Mesendoderm (in vitro differentiated cells): ENCODE measurements around the gene RPS6KC1.
A peak's percentile ranks its signal among the peaks of the same experiment; 100 is the strongest.
"Not testable (repeated sequence)": the region's sequence is repeated elsewhere in the genome, so short reads cannot be mapped to it uniquely, and the experiment has no call there.

Experiments
- DNase-seq: peaks from one replicate; pipeline ENCODE4 v3.0.0; 2013
- H2AK5ac ChIP-seq: 2 replicates; pipeline ENCODE4 v1.6.1; 2013; ENCODE audit warnings: low read length, inconsistent platforms
- H2BK120ac ChIP-seq: 2 replicates; pipeline ENCODE4 v1.6.1; 2013; ENCODE audit warnings: low read depth, mild to moderate bottlenecking, low read length, moderate library complexity, mixed read lengths
- H2BK15ac ChIP-seq: replicated peaks from 2 replicates; pipeline ENCODE4 v1.6.1; 2013; ENCODE audit warnings: low read depth, mild to moderate bottlenecking, moderate library complexity
- H2BK5ac ChIP-seq: 2 replicates; pipeline ENCODE4 v1.6.1; 2013; ENCODE audit warnings: low read length, inconsistent platforms
- H3K18ac ChIP-seq: 2 replicates; pipeline ENCODE4 v1.6.1; 2013; ENCODE audit warnings: mild to moderate bottlenecking, low read length, mixed read lengths
- H3K23ac ChIP-seq: one replicate; pipeline ENCODE4 v1.6.1; 2013; ENCODE audit warnings: low read length
- H3K27ac ChIP-seq: 2 replicates; pipeline ENCODE4 v1.5.1; 2013; ENCODE audit warnings: low read depth, mild to moderate bottlenecking, inconsistent platforms, low read length, moderate library complexity
- H3K27me3 ChIP-seq: 2 replicates; pipeline ENCODE4 v1.6.1; 2013; ENCODE audit warnings: low read length, control low read depth, mild to moderate bottlenecking, inconsistent platforms; ENCODE audit not compliant: insufficient read depth, poor library complexity
- H3K36me3 ChIP-seq: 2 replicates; pipeline ENCODE4 v1.6.1; 2013; ENCODE audit warnings: low read length, inconsistent platforms; ENCODE audit not compliant: control insufficient read depth, insufficient read depth
- H3K4ac ChIP-seq: one replicate; pipeline ENCODE4 v1.6.1; 2013; ENCODE audit warnings: low read depth, mild to moderate bottlenecking, low read length, moderate library complexity
- H3K4me1 ChIP-seq: 2 replicates; pipeline ENCODE4 v1.6.1; 2013; ENCODE audit warnings: low read depth, low read length, inconsistent platforms; ENCODE audit not compliant: control insufficient read depth
- H3K4me2 ChIP-seq: 2 replicates; pipeline ENCODE4 v1.6.1; 2013; ENCODE audit warnings: low read length
- H3K4me3 ChIP-seq: 2 replicates; pipeline ENCODE4 v1.5.1; 2013; ENCODE audit warnings: mild to moderate bottlenecking, low read length
- H3K56ac ChIP-seq: one replicate; pipeline ENCODE4 v1.6.1; 2013; ENCODE audit warnings: low read length
- H3K79me1 ChIP-seq: 2 replicates; pipeline ENCODE4 v1.6.1; 2013; ENCODE audit warnings: low read length, inconsistent platforms
- H3K79me2 ChIP-seq: 2 replicates; pipeline ENCODE4 v1.6.1; 2013; ENCODE audit warnings: mild to moderate bottlenecking, low read length; ENCODE audit not compliant: control insufficient read depth, insufficient read depth
- H3K9ac ChIP-seq: 2 replicates; pipeline ENCODE4 v1.6.1; 2013; ENCODE audit warnings: low read length, inconsistent platforms
- H4K5ac ChIP-seq: one replicate; pipeline ENCODE4 v1.6.1; 2013; ENCODE audit warnings: low read length
- H4K8ac ChIP-seq: one replicate; pipeline ENCODE4 v1.6.1; 2013; ENCODE audit warnings: low read depth, mild to moderate bottlenecking, control low read depth, low read length, moderate library complexity
- WGBS: extraction: QIAGEN DNeasy Blood & Tissue Kit; methylation state at CpG from one replicate; pipeline ENCODE4 v1.1.7; 2013; ENCODE audit warnings: low lambda C conversion rate, missing lambda C conversion rate; ENCODE audit not compliant: insufficient coverage; ENCODE audit errors: extremely low coverage; 5-methylcytosine and 5-hydroxymethylcytosine counted together

Gene RPS6KC1

DNA sequence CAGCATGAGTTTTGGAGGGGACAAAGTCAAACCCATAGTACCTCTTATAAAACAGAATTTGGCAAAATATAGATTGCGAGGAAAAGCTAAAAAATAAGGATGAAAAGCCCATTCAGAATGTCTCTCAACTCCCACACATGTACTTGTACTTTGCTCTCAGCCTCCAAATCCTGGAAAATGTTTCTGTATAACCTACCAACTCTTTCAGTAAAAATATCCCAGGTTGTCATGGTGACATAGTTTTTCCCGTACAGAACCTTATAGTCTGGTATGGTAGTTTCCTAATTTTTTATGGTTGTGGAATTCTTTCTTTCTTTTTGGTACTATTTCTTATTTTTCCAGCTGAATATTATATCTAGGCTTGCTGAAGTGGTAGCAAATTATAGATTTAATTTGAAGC is 15.5 kb upstream of the RPS6KC1 start:
- no peak overlapping the region for H3K56ac ChIP-seq
- H2BK15ac ChIP-seq: no peak overlapping the region
- H2AK5ac ChIP-seq: no peak overlapping the region
- H2BK120ac ChIP-seq: no peak overlapping the region
- no peak overlapping the region for H3K4me2 ChIP-seq
- no peak overlapping the region for H3K27ac ChIP-seq
- no peak overlapping the region for H3K9ac ChIP-seq
- H4K8ac ChIP-seq: no peak overlapping the region
- no peak overlapping the region for H3K23ac ChIP-seq
- H3K79me1 ChIP-seq: no peaks in the 10 kb centered on the region
- no peaks in the 10 kb centered on the region for H3K4me1 ChIP-seq
- no peaks in the 10 kb centered on the region for H3K27me3 ChIP-seq
- H3K79me2 ChIP-seq: no peaks in the 10 kb centered on the region
- no peak overlapping the region for H4K5ac ChIP-seq
- H3K4me3 ChIP-seq: no peak overlapping the region
- no peaks in the 10 kb centered on the region for H3K36me3 ChIP-seq
- no CpG with 5 or more reads among the region's 2 CpGs for WGBS
- no peak overlapping the region for H3K4ac ChIP-seq
- H2BK5ac ChIP-seq: no peak overlapping the region
- no peak overlapping the region for H3K18ac ChIP-seq
- no peak for DNase-seq

DNA sequence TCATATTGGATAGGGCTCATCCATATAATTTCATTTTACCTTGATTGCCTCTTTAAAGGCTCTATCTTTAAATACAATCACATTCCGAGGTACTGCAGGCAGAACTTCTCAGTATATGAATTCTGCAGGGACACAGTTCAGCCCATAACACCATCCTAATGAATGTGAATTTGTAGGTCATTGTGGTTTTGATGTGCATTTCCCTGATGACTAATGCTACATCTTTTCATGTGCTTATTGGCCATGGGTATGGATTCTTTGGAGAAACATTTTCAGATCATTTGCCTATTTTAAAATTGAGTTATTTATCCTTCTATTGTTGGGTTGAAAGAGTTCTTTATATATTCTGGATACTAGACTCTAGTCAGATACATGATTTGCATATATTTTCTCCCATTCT is 9.6 kb upstream of the RPS6KC1 start:
- H3K4me2 ChIP-seq: no peak overlapping the region
- no peak for DNase-seq
- no peak overlapping the region for H3K27ac ChIP-seq
- H3K4me3 ChIP-seq: no peak overlapping the region
- no peaks in the 10 kb centered on the region for H3K27me3 ChIP-seq
- no peak overlapping the region for H2BK120ac ChIP-seq
- H4K5ac ChIP-seq: no peak overlapping the region
- H4K8ac ChIP-seq: no peak overlapping the region
- WGBS: no CpG with 5 or more reads among the region's 1 CpG
- no peak overlapping the region for H3K56ac ChIP-seq
- no peak overlapping the region for H2BK15ac ChIP-seq
- no peaks in the 10 kb centered on the region for H3K79me2 ChIP-seq
- H3K18ac ChIP-seq: no peak overlapping the region
- H3K4me1 ChIP-seq: no peaks in the 10 kb centered on the region
- H2BK5ac ChIP-seq: no peak overlapping the region
- H3K79me1 ChIP-seq: no peaks in the 10 kb centered on the region
- H3K4ac ChIP-seq: no peak overlapping the region
- no peak overlapping the region for H2AK5ac ChIP-seq
- H3K9ac ChIP-seq: no peak overlapping the region
- H3K23ac ChIP-seq: no peak overlapping the region
- no peaks in the 10 kb centered on the region for H3K36me3 ChIP-seq

DNA sequence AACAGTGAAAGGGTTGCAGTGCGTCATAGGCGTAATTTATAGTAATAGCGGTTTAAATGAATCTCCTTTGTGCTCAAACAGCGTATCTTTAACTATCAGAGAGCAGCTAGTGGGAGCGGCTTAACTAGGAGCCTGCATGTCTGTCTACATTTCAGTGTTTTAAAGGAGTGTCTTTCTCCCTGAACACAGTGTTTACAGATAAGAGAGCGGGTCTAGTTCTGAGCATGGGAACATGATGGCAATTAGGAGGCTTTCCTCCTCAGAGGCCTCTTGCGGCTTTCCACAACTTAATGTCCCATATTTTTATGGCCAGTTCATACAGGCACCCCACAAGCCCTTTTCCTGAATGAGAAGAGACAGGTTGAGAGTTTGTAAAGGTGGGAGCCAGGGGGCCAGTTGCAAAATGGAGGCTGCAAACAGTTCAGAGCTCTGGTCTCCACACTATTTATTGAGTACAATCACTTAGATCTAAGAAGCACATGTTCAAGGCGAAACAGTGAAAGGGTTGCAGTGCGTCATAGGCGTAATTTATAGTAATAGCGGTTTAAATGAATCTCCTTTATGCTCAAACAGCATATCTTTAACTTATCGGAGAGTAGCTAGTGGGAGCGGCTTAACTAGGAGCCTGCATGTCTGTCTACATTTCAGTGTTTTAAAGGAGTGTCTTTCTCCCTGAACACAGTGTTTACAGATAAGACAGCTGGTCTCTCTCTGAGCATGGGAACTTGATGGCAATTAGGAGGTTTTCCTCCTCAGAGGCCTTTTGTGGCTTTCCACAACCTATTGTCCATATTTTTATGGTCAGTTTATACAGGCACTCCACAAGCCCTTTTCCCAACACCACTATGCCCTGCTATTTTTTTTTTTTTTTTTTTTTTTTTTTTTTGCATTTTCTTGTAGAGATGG is 5.5 kb upstream of the RPS6KC1 start:
- H2AK5ac ChIP-seq, H2BK5ac ChIP-seq, H2BK15ac ChIP-seq, H3K27me3 ChIP-seq, H3K79me2 ChIP-seq, DNase-seq, H3K9ac ChIP-seq, H4K8ac ChIP-seq, H3K23ac ChIP-seq, H3K4me2 ChIP-seq, H3K4me1 ChIP-seq, H3K56ac ChIP-seq, H2BK120ac ChIP-seq, H3K79me1 ChIP-seq, H3K36me3 ChIP-seq, H3K4ac ChIP-seq, H4K5ac ChIP-seq, H3K18ac ChIP-seq, H3K4me3 ChIP-seq, H3K27ac ChIP-seq: not testable (repeated sequence)
- no CpG with 5 or more reads among the region's 13 CpGs for WGBS

DNA sequence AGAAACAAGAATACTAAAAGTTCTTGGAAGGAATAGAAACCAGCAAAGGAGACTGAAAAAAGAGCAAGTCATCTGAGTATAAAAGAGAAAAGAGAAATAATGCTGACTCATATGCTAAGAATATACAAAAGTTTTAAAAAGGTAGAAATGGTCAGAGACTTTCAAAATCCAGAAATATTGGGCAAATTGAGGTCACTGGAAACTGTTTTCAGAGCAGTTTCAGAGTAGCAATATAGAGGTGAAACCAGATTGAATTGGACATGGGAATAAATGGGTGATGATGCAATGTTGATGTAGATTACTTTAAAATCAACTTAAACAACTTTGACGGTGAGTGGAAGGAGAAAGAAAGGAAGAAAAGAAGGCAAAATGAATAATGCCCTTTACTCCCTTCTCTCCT is 1.8 kb upstream of the RPS6KC1 start:
- H3K27ac ChIP-seq: no peak overlapping the region
- no peaks in the 10 kb centered on the region for H3K27me3 ChIP-seq
- no peak overlapping the region for H3K4ac ChIP-seq
- H3K4me3 ChIP-seq: no peak overlapping the region
- H4K8ac ChIP-seq: no peak overlapping the region
- H3K4me1 ChIP-seq: no peaks in the 10 kb centered on the region
- H3K36me3 ChIP-seq: no peaks in the 10 kb centered on the region
- H2AK5ac ChIP-seq: no peak overlapping the region
- no peak overlapping the region for H2BK120ac ChIP-seq
- DNase-seq: no peak
- H4K5ac ChIP-seq: no peak overlapping the region
- peaks cover 7% of the 10 kb centered on the region for H3K79me2 ChIP-seq
- no peak overlapping the region for H3K18ac ChIP-seq
- WGBS: no CpG with 5 or more reads among the region's 1 CpG
- no peak overlapping the region for H2BK15ac ChIP-seq
- no peak overlapping the region for H3K56ac ChIP-seq
- no peak overlapping the region for H3K9ac ChIP-seq
- no peaks in the 10 kb centered on the region for H3K79me1 ChIP-seq
- no peak overlapping the region for H3K23ac ChIP-seq
- no peak overlapping the region for H2BK5ac ChIP-seq
- no peak overlapping the region for H3K4me2 ChIP-seq

DNA sequence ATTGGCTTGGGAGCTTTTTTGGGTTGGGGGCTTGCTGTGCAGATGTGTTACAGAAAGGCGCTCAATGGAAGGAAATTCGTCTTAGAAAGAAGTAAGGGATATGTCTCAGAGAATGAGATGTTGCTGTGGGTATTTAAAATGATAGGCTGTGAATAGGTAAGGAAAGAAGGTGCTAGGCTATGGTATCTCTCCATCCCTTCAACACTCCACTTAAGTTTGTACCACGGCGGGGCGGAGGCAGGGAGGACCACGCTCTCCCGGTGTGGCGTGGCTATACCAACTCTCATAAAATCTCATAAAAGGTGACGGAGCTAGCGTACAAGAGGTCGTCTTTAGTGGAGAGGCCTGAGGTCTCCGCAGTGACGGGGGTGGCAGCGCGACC is 305 bp upstream of the RPS6KC1 start:
- H3K23ac ChIP-seq: no peak overlapping the region
- peaks cover 7% of the 10 kb centered on the region for H3K79me2 ChIP-seq
- H3K4ac ChIP-seq: no peak overlapping the region
- WGBS: no CpG with 5 or more reads among the region's 15 CpGs
- H3K4me3 ChIP-seq: no peak overlapping the region
- DNase-seq: no peak
- H3K18ac ChIP-seq: peak overlapping the region; percentile 10
- peak overlapping the region; percentile 83 for H3K9ac ChIP-seq
- no peak overlapping the region for H2AK5ac ChIP-seq
- H3K79me1 ChIP-seq: peaks cover under 1% of the 10 kb centered on the region
- H3K4me1 ChIP-seq: no peaks in the 10 kb centered on the region
- no peak overlapping the region for H4K5ac ChIP-seq
- no peaks in the 10 kb centered on the region for H3K27me3 ChIP-seq
- H4K8ac ChIP-seq: peak overlapping the region; percentile 68
- no peak overlapping the region for H2BK5ac ChIP-seq
- no peaks in the 10 kb centered on the region for H3K36me3 ChIP-seq
- no peak overlapping the region for H2BK15ac ChIP-seq
- H2BK120ac ChIP-seq: no peak overlapping the region
- peak overlapping the region; percentile 81 for H3K56ac ChIP-seq
- H3K27ac ChIP-seq: no peak overlapping the region
- H3K4me2 ChIP-seq: peak overlapping the region; percentile 58

DNA sequence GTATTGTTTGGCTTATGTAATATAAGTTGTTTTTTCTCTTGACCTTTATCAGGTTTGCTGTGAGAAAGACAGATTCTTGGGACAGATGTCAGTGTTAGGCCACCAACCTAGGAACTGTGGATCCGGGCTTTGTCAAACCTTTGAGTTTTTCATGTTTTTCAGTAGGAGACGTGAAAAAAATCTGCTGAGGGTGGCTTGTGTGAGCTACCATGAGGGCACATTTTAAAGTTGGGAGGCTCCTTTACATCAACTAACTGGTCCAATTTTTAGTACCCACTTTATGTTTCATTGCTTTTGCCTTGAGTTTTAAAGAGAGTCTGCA is 801 bp downstream of the RPS6KC1 start:
- no peaks in the 10 kb centered on the region for H3K4me1 ChIP-seq
- no peak overlapping the region for H2BK5ac ChIP-seq
- H3K27ac ChIP-seq: no peak overlapping the region
- no peak overlapping the region for H2BK15ac ChIP-seq
- H2BK120ac ChIP-seq: no peak overlapping the region
- WGBS: no CpG with 5 or more reads among the region's 2 CpGs
- H3K79me2 ChIP-seq: peaks cover 9% of the 10 kb centered on the region
- no peak overlapping the region for H2AK5ac ChIP-seq
- peak overlapping the region; percentile 83 for H3K9ac ChIP-seq
- H3K4me2 ChIP-seq: peak overlapping the region; percentile 2
- H3K79me1 ChIP-seq: peaks cover 4% of the 10 kb centered on the region
- H3K36me3 ChIP-seq: no peaks in the 10 kb centered on the region
- DNase-seq: no peak
- peak overlapping the region; percentile 0 for H3K56ac ChIP-seq
- H3K4ac ChIP-seq: no peak overlapping the region
- no peak overlapping the region for H4K5ac ChIP-seq
- peak overlapping the region; percentile 56 for H4K8ac ChIP-seq
- H3K27me3 ChIP-seq: no peaks in the 10 kb centered on the region
- peak overlapping the region; percentile 96 for H3K4me3 ChIP-seq
- H3K23ac ChIP-seq: no peak overlapping the region
- no peak overlapping the region for H3K18ac ChIP-seq
